Measurements from ENCODE around the gene ILDR2. TPM values are rescaled to one million over a fixed set of nuclear protein-coding genes. Genes with fewer than 3 reads are reported as not detected.

The ILDR2 gene
- total and polyA plus RNA-seq, 4 donors: 0.42 to 0.66 TPM; not detected in 2

GRCh38 chr1:166956057-166956850 lies 19.1 kb downstream of the ILDR2 start:
- whole genome bisulfite sequencing, 2 donors: 86 to 93% methylated on average over 2 of the region's 2 CpGs
- no peak for DNase-seq

GRCh38 chr1:166953491-166953890 lies 21.8 kb downstream of the ILDR2 start:
- intact Hi-C loops (cut with DNase I): no loop called here
- no peak for ATAC-seq (ENCODE audit: low FRiP score)

More at GRCh38 chr1:166956057-166956850, 19.1 kb downstream of the ILDR2 start:
- H3K27me3 ChIP-seq (ENCODE audit: control insufficient read depth in 1 of 2, insufficient read depth in 2 of 2, low read length in 1 of 2): peaks cover 0 to 2% of the 10 kb centered on the region in 2 donors
- no peaks in the 10 kb centered on the region for H3K4me1 ChIP-seq (ENCODE audit: control insufficient read depth in 1 of 2, insufficient read depth in 2 of 2, low read length in 2 of 2)
- intact Hi-C loops (cut with DNase I): no loop called here
- no peak overlapping the region for H3K4me3 ChIP-seq (ENCODE audit: low read length in 2 of 2)
- no peaks in the 10 kb centered on the region for H3K36me3 ChIP-seq (ENCODE audit: control insufficient read depth in 1 of 2, insufficient read depth in 2 of 2, low read length in 1 of 2)
- no peak for ATAC-seq (ENCODE audit: low FRiP score)
- H3K27ac ChIP-seq (ENCODE audit: low read depth in 1 of 2, low read length in 2 of 2): no peak overlapping the region
- H3K9me3 ChIP-seq (ENCODE audit: control insufficient read depth, low read length): no peaks in the 10 kb centered on the region

GRCh38 chr1:166952002-166952746 lies 23.2 kb downstream of the ILDR2 start:
- Histone ChIP-seq H3K36me3 (ENCODE audit: control insufficient read depth in 1 of 2, insufficient read depth in 2 of 2, low read length in 1 of 2) (no peaks in the 10 kb centered on the region), H3K27me3 (ENCODE audit: control insufficient read depth in 1 of 2, insufficient read depth in 2 of 2, low read length in 1 of 2) (peaks cover 0 to 1% of the 10 kb centered on the region in 2 donors), H3K4me3 (ENCODE audit: low read length in 2 of 2) (no peak overlapping the region), H3K9me3 (ENCODE audit: control insufficient read depth, low read length) (no peaks in the 10 kb centered on the region), H3K4me1 (ENCODE audit: control insufficient read depth in 1 of 2, insufficient read depth in 2 of 2, low read length in 2 of 2) (no peaks in the 10 kb centered on the region), H3K27ac (ENCODE audit: low read depth in 1 of 2, low read length in 2 of 2) (no peak overlapping the region)
- ATAC-seq (ENCODE audit: low FRiP score) (no peak), DNase-seq (no peak)
- intact Hi-C loops (cut with DNase I): no loop called here
- WGBS, 2 donors: 43 to 46% methylated on average over 4 of the region's 4 CpGs

More at GRCh38 chr1:166953491-166953890, 21.8 kb downstream of the ILDR2 start:
- Histone ChIP-seq H3K27me3 (ENCODE audit: control insufficient read depth in 1 of 2, insufficient read depth in 2 of 2, low read length in 1 of 2) (peaks cover 0 to 2% of the 10 kb centered on the region in 2 donors), H3K4me1 (ENCODE audit: control insufficient read depth in 1 of 2, insufficient read depth in 2 of 2, low read length in 2 of 2) (no peaks in the 10 kb centered on the region), H3K4me3 (ENCODE audit: low read length in 2 of 2) (no peak overlapping the region), H3K27ac (ENCODE audit: low read depth in 1 of 2, low read length in 2 of 2) (no peak overlapping the region), H3K36me3 (ENCODE audit: control insufficient read depth in 1 of 2, insufficient read depth in 2 of 2, low read length in 1 of 2) (no peaks in the 10 kb centered on the region), H3K9me3 (ENCODE audit: control insufficient read depth, low read length) (no peaks in the 10 kb centered on the region)
- DNase-seq: no peak

- Histone ChIP-seq H3K4me3 (ENCODE audit: low read length in 2 of 2) (no peak overlapping the region), H3K27me3 (ENCODE audit: control insufficient read depth in 1 of 2, insufficient read depth in 2 of 2, low read length in 1 of 2) (no peaks in the 10 kb centered on the region), H3K9me3 (ENCODE audit: control insufficient read depth, low read length) (no peaks in the 10 kb centered on the region), H3K4me1 (ENCODE audit: control insufficient read depth in 1 of 2, insufficient read depth in 2 of 2, low read length in 2 of 2) (no peaks in the 10 kb centered on the region), H3K36me3 (ENCODE audit: control insufficient read depth in 1 of 2, insufficient read depth in 2 of 2, low read length in 1 of 2) (no peaks in the 10 kb centered on the region), H3K27ac (ENCODE audit: low read depth in 1 of 2, low read length in 2 of 2) (no peak overlapping the region)
- WGBS, 2 donors: 91 to 97% methylated on average over 2 of the region's 2 CpGs
- no peak for ATAC-seq (ENCODE audit: low FRiP score)
- intact Hi-C loops (cut with DNase I): no loop called here
- DNase-seq: no peak
These were observed 24.3 kb downstream of the ILDR2 start for GRCh38 chr1:166951050-166951449.

GRCh38 chr1:166950156-166950555 lies 25.2 kb downstream of the ILDR2 start:
- Histone ChIP-seq H3K27ac (ENCODE audit: low read depth in 1 of 2, low read length in 2 of 2) (no peak overlapping the region), H3K4me1 (ENCODE audit: control insufficient read depth in 1 of 2, insufficient read depth in 2 of 2, low read length in 2 of 2) (no peaks in the 10 kb centered on the region), H3K4me3 (ENCODE audit: low read length in 2 of 2) (no peak overlapping the region), H3K27me3 (ENCODE audit: control insufficient read depth in 1 of 2, insufficient read depth in 2 of 2, low read length in 1 of 2) (no peaks in the 10 kb centered on the region), H3K9me3 (ENCODE audit: control insufficient read depth, low read length) (no peaks in the 10 kb centered on the region), H3K36me3 (ENCODE audit: control insufficient read depth in 1 of 2, insufficient read depth in 2 of 2, low read length in 1 of 2) (no peaks in the 10 kb centered on the region)
- intact Hi-C loops (cut with DNase I): no loop called here
- no peak for ATAC-seq (ENCODE audit: low FRiP score)
- DNase-seq: no peak
- WGBS, 2 donors: 93 to 97% methylated on average over 2 of the region's 2 CpGs

GRCh38 chr1:166948856-166949350 lies 26.4 kb downstream of the ILDR2 start:
- DNase-seq (no peak), ATAC-seq (ENCODE audit: low FRiP score) (no peak)
- no peaks in the 10 kb centered on the region for H3K36me3 ChIP-seq (ENCODE audit: control insufficient read depth in 1 of 2, insufficient read depth in 2 of 2, low read length in 1 of 2)
- H3K27ac ChIP-seq (ENCODE audit: low read depth in 1 of 2, low read length in 2 of 2): no peak overlapping the region
- intact Hi-C loops (cut with DNase I): no loop called here
- H3K4me3 ChIP-seq (ENCODE audit: low read length in 2 of 2): no peak overlapping the region
- H3K27me3 ChIP-seq (ENCODE audit: control insufficient read depth in 1 of 2, insufficient read depth in 2 of 2, low read length in 1 of 2): no peaks in the 10 kb centered on the region
- no peaks in the 10 kb centered on the region for H3K4me1 ChIP-seq (ENCODE audit: control insufficient read depth in 1 of 2, insufficient read depth in 2 of 2, low read length in 2 of 2)
- no peaks in the 10 kb centered on the region for H3K9me3 ChIP-seq (ENCODE audit: control insufficient read depth, low read length)
- WGBS, 2 donors: 85 to 93% methylated on average over 2 of the region's 2 CpGs

GRCh38 chr1:166947398-166948043 lies 27.8 kb downstream of the ILDR2 start:
- no peak overlapping the region for H3K27ac ChIP-seq (ENCODE audit: low read depth in 1 of 2, low read length in 2 of 2)
- H3K36me3 ChIP-seq (ENCODE audit: control insufficient read depth in 1 of 2, insufficient read depth in 2 of 2, low read length in 1 of 2): no peaks in the 10 kb centered on the region
- 6 to 8% methylated on average over 44 of the region's 44 CpGs for WGBS, 2 donors
- peak overlapping the region; percentile 16 to 22 for H3K4me3 ChIP-seq (ENCODE audit: low read length in 2 of 2)
- H3K27me3 ChIP-seq (ENCODE audit: control insufficient read depth in 1 of 2, insufficient read depth in 2 of 2, low read length in 1 of 2): no peaks in the 10 kb centered on the region
- ATAC-seq (ENCODE audit: low FRiP score) (peak; percentile 77), DNase-seq (peak; percentile 60 to 85)
- H3K9me3 ChIP-seq (ENCODE audit: control insufficient read depth, low read length): no peaks in the 10 kb centered on the region
- intact Hi-C loops (cut with DNase I): no loop called here
- H3K4me1 ChIP-seq (ENCODE audit: control insufficient read depth in 1 of 2, insufficient read depth in 2 of 2, low read length in 2 of 2): no peaks in the 10 kb centered on the region

- WGBS, 2 donors: 87 to 89% methylated on average over 5 of the region's 5 CpGs
- no peak for DNase-seq
- ATAC-seq (ENCODE audit: low FRiP score): no peak
- Histone ChIP-seq H3K4me1 (ENCODE audit: control insufficient read depth in 1 of 2, insufficient read depth in 2 of 2, low read length in 2 of 2) (no peaks in the 10 kb centered on the region), H3K27me3 (ENCODE audit: control insufficient read depth in 1 of 2, insufficient read depth in 2 of 2, low read length in 1 of 2) (no peaks in the 10 kb centered on the region), H3K4me3 (ENCODE audit: low read length in 2 of 2) (no peak overlapping the region), H3K27ac (ENCODE audit: low read depth in 1 of 2, low read length in 2 of 2) (no peak overlapping the region), H3K9me3 (ENCODE audit: control insufficient read depth, low read length) (no peaks in the 10 kb centered on the region), H3K36me3 (ENCODE audit: control insufficient read depth in 1 of 2, insufficient read depth in 2 of 2, low read length in 1 of 2) (no peaks in the 10 kb centered on the region)
- intact Hi-C loops (cut with DNase I): no loop called here
These were observed 31.0 kb downstream of the ILDR2 start for GRCh38 chr1:166944186-166944967.
